NCI-H82 (cell line): Measurements from ENCODE around the gene OLR1.
"Not testable (repeated sequence)": the region's sequence is repeated elsewhere in the genome, so short reads cannot be mapped to it uniquely, and the experiment has no call there.

Source experiments
- DNase-seq: peaks from one replicate; lab custom pipeline; 2025; lab: John Stamatoyannopoulos, UW

The OLR1 gene

DNA sequence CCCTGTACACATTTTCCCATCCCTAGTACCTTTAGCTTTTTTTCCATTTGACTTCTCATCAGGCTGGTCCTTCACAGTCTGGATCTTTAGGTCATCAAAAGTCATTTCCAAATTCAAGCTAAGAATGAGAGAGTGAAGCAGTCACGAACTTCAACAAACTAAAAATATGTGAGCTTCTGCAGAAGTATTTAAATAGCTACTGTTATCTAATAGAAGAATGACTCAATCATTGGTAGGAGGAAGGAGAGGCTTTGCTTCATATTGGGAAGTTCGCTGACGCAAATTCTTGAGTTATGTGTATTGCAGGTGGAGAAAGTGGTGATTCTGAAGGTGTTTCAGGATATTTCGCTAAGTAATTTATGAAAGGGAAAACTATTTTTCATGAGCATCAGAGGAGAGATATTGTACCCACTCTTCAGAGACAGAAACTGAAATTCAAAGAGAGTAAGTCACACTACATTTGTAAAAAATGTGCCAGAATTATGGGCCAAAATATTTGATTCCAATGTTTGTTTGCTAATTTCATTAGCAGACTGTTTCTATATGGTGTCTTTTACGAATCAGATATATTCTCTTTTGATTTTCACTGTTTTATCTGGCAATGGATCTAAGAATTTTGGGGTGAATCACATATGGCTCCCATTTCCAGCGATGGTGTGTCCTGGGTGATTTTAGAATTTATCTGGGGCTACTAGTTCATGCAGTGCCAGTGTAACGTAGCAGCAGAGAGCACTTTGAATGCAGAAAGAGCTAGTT lies at the start of gene OLR1:
OLR1 (minus strand) TSS at position 160 of the 756 bp plus-strand sequence; CDS start at position 105, 55 bp downstream.
- no peak for DNase-seq

DNA sequence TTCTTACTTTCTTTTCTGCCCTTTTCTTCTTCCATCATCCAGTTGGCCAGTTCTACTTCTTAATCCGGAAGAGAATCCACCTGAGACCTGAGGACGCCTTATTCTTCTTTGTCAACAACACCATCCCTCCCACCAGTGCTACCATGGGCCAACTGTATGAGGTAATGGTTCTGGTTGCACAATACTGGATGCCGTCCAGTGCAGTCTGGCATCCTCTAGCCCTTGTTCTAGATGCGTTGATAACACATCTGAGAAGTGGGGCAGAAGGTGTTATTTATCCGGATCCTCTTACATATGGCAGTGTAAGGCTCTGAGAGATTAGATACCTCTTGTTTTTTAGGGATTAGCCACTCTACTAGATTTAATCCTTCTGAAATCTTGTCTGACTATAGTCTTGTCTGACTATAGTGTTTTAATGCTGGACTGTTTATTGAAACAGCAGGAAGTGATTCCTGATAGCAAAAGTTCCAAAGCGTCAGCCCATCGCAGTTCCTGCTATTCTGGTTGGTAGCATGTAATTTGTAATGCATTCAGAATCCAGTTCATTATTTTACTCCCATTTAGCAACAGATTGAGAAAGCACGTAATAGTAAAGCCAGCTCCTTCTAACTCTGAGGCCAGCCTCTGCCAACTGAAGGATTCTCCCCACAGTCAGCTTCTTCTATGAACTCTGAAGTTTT lies 48.6 kb upstream of the OLR1 start:
- peak; percentile 94 for DNase-seq

DNA sequence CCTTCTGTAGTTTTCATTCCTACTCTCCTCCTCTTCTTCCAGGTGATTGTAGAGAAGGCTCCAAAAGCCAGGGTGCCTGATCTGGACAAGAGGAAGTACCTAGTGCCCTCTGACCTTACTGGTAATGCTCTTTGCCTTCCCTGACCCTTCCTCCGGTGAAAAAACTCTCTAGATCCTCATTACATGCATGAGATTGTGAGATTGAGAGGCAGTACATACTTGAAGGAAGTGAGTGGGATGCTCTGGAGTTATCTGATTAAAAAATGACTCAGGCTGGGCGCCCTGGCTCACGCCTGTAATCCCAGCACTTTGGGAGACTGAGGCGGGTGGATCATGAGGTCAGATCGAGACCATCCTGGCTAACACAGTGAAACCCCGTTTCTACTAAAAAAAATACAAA lies 46.1 kb upstream of the OLR1 start:
- DNase-seq = no peak

DNA sequence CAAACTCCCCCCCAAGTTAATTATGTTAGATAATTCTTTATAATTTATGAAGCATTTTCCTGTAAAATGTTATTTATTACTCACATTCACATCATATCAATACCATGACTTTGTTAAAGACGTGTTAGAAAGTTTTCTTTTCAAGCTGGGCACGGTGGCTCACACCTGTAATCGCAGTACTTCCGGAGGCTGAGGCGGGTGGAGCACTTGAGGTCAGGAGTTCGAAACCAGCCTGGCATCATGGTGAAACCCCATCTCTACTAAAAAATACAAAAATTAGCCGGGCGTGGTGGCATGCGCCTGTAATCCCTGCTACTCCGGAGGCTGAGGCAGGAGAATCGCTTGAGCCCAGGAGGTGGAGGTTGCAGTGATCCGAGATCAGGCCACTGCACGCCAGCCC lies 44.0 kb upstream of the OLR1 start:
- DNase-seq = not testable (repeated sequence)

DNA sequence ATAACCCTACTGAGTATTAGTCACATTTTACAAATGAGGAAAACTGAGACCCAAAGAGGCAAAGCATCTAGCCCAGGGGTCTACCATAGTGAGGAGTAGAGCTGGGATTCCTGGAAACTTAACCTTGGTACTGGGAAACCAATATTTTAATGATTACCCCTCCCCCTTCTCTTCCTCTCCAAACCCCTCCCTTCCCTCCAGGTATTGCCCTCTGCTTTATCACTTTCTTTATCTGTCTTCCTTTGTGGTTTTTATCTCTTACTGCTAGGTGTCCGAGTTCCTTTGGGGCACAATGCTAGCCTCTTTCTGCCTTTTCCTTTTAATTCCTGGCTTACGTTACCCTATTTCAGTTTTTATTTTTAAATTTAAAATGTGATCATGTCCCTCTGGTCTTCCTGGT lies 43.5 kb upstream of the OLR1 start:
- no peak for DNase-seq

DNA sequence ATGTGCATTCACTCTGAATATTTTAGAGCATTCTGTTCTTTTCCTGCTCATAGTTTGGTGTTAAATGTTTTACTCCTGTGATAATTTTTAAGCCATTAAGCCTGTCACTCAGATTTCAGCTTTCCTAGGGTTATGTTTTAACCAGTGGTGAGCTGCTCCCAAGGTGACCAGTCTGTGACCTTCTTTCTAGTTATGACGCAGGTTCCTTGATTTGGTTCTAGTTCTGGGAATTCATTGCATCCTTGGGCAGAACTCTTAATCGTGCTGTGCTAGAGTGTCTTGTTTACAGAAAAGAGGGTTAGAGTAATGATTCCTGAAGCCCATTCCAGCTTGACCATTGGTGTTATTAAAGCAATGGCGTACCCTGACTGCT lies 42.9 kb upstream of the OLR1 start:
- no peak for DNase-seq

DNA sequence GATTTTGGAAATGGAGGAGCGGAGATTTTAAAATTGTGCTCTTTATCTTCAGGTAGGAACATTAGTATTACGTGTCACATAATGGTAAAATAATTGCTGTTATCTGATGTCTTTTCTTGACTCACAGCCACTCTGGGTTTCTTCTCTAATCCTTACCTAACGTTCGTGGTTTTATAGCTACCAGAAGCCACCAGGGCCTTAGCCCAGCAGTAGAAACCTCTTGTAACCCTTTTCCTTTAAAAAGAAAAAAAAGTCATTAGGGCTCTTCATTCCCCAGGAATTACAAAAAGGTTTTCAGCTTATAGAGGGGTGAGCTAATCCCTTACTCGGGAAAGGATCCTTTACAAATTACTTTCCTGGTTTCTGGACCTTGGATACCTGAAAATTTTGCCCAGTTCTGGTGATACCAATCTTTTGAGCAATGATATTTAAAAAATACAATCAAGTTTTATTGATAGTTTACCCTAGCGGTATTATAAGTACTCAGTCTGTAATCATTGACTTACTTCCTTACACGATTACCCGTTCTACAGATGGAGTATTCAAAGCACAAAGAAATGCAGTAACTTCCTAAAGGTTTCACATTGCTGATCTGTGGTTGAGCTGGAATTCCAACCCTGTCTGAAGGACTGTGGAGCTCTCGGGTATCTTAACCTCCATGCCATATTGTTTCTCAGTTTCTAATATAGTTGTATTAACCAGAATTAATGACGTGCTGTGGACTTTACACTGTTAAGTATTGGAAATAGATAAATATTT lies 42.4 kb upstream of the OLR1 start:
- DNase-seq = peak; percentile 62

DNA sequence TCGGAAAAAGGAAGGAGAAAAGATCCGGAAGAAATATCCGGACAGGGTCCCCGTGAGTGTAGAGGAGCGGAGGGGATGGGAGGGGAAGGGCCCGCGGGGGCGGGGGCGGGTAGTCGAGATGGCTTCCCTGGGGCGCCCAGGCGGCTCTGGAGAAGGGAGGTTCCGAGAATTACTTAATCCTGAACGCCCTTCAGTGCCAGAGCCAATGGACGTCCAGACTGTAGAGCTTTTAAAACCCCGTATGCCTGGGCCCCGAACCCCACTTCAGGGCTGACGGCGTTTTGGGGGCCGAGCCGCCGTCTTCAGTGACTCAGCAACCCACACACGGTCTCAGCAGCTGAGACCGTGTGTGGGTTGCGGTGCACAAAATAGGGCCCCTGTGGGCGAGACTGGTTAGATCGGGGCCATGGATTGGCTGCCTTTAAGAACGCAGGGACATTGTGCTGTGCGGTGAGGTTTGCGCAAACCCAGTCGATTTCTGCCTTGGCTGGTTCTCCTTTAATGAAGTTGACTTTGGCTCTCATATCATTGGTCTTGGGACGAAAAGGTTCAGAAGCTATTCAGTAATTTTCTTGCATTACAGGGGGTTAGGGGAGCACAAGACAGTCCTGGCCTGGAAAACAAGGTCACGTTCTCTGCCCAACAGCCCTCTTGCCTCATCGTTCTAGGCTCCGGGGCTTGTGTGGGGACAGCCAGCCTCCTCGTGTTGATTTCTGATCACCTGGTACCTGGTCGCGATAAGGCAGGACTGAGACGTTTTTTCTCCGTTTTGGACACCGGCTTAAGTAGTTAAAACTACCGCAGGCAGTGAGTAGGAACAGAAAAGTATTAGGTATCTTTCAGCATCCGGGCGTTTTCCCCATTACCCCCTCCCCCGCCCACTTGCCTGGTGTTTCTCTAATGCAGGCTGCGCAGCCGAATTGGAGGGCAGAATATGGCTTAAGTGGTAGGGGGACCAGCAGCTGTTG lies 41.5 kb upstream of the OLR1 start:
- DNase-seq = peak; percentile 79

DNA sequence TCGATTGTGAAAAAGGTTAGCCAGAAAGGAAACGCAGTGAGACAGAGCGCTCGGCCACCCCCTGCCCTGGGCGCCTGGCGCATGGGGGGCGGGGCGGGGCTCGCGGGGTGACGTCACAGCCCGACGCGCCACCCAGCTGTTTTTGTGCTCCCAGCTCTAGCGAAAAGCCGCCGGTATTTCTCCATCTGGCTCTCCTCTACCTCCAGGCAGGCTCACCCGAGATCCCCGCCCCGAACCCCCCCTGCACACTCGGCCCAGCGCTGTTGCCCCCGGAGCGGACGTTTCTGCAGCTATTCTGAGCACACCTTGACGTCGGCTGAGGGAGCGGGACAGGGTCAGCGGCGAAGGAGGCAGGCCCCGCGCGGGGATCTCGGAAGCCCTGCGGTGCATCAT lies 40.8 kb upstream of the OLR1 start, which contains the start of gene GABARAPL1:
GABARAPL1 (plus strand) TSS at position 139 of the 393 bp plus-strand sequence; CDS start at position 392, 253 bp downstream.
- DNase-seq = peak; percentile 87

DNA sequence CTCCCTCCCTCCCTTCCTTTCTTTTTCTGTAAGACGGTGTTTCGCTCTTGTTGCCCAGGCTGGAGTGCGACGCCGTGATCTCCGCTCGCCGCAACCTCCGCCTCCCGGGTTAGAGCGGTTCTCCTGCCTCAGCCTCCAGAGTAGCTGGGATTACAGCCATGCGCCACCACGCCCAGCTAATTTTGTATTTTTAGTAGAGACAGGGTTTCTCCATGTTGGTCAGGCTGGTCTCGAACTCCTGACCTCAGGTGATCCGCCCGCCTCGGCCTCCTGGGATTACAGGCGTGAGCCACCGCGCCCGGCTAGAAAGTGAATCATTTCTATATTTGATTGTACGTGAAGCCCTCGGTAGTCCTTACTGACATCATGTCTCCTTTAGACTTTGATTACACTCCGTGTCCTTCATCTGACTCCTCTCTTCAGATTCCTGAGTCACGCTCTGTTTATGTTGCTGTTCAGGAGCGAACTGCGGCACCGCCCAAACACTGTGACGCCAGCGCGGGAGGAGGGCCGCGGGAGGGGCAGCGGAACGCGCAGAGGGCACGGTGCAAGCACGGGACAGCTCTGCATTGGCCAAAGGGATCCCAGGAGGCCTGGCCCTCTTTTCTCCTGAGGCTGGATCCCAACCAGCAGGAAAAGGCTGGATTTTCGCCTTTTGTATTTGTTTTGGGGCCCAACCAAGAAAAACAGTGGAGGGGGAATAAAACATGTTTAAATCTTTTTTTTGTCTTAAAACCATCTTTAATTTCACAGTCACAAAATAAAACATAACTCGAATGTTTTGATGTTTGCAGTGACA lies 40.2 kb upstream of the OLR1 start:
- DNase-seq = peak; percentile 91

DNA sequence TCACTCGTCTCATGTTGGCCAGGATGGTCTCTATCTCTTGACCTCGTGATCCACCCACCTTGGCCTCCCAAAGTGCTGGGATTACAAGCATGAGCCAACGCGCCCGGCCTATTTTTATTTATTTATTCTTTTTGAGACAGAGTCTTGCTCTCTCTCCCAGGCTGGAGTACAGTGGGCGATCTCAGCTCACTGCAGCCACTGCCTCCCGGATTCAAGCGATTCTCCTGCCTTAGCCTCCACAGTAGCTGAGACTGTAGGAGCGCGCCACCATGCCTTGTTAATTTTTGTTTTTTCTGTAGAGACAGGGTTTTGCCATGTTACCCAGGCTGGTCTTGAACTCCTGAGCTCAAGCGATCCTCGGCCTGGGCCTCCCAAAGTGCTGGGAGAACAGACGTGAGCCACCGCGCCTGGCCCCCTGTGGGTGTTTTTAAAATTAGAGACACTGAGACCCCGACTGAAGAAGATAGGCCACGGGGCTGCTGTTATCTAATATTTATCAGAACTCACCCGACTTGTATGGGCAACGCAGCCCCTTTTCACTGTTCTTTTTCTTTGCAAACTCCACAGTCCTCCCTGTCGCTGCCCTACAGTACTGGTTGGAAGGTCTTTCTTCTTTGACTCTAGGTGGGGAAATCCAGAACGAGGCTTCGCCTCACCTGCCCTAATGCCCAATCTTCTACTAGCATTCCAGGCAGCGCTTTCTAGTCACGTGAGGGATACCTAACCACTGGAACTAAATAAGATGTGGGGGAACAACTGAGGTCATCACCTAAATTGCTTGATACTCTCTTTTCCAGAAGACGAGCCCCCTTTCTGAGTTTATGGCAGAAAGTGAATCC lies 39.4 kb upstream of the OLR1 start:
- no peak for DNase-seq

DNA sequence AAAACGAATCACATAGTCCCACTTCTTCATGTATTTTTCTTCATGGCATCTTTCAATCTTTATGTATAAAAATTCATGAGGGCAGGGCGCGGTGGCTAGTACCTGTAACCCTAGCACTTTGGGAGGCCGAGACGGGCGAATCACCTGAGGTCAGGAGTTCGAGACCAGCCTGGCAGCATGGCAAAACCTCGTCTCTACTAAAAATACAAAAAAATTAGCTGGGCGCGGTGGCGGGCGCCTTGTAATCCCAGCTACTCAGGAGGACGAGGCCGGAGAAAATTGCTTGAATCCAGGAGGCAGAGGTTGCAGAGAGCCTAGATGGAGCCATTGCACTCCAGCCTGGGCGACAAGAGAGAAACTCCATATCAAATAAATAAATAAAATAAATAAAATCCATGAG lies 38.3 kb upstream of the OLR1 start:
- no peak for DNase-seq

DNA sequence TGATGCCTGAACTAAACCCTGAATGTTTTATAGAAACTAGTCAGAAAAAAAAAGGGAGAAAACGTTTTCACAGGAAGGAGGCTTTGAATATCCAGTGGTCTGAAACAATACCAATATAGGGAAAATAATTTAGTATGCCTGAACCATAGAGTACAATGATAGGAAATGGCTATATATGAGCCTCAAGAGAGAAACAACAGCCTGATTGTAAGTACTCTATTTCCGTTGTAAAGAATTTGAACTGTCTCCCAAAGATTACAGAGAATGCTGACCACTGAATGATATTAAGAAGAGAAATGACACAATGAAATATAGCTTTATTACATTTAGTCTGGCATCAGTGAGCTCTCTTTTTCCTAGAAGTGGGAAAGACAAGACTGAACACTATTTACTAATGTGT lies 35.2 kb upstream of the OLR1 start:
- no peak for DNase-seq

DNA sequence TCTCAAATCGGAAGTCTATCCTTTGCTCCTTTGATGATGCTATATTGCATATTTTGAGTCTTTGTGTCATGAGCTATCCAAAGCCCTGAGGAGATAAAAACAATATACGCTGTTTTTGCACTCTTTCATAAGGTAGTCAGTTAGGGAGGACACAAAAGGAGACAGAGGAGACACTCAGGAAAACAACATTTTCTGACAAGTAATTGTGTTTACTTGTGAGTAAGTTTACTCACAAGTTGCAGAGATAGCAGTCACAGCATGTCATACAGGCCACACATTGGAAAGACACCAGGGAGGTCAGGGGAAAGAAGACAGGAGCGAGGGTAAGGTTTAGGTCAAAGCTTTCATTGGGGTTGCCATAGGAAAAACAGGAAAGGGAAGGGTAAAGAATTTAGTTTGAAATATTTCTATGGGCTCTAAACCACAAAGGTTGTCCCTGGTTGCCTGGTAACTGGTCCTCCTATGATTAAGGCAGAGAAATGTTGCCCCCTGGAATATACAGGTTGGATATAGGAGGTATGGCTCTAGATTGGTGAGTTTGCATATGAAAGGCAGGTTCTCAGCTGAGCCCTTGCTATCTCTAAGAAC lies 33.4 kb upstream of the OLR1 start:
- DNase-seq = no peak

DNA sequence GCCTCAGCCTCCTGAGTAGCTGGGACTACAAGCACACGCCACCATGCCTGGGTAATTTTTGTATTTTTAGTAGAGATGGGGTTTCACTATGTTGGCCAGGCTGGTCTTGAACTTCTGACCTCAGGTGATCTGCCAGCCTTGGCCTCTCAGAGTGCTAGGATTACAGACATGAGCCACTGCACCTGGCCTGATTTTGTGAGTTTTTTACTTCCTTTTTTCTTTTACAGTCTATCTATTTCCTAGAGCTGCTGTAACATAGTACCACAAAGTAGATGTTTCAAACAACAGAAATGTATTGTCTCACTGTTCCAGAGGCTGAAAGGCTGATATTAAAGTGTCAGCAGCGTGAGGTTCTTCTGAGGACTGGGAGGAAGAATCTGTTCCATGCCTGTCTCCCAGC lies 32.6 kb upstream of the OLR1 start:
- not testable (repeated sequence) for DNase-seq

DNA sequence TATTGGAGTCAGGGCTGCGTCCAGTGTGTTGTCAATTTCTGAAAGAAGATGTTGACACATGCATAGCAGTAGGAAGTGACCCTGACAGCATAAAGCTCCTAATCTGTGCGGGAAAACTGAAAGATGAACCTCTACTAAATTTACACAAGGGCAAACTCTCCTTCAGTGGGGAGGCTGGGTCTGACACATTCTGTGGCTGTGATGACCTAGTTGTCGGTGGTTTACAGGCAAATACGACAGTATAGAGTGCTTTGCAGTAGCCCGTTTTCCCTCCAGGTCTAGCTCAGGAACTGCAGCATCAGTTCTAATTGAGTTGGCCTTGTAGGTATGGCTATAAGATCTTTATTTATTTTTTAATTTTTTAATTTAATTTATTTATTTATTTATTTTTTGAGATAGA lies 25.9 kb upstream of the OLR1 start:
- no peak for DNase-seq

DNA sequence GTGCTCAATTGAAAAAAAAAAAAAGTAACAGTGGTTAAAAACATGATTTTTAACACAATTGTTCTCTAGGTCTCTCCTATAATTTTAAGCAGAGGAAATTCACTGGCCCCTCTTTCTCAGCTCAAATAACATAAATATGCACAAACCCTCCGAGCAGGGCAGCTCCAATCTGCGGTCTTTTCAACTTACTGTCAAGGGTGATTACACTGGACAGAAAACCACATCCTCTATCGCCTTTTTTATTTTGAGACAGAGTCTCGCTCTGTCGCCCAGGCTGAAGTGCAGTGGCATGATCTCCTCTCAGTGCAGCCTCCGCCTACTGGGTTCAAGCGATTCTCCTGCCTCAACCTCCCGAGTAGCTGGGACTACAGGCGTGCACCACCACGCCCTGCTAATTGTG lies 24.3 kb upstream of the OLR1 start:
- no peak for DNase-seq

DNA sequence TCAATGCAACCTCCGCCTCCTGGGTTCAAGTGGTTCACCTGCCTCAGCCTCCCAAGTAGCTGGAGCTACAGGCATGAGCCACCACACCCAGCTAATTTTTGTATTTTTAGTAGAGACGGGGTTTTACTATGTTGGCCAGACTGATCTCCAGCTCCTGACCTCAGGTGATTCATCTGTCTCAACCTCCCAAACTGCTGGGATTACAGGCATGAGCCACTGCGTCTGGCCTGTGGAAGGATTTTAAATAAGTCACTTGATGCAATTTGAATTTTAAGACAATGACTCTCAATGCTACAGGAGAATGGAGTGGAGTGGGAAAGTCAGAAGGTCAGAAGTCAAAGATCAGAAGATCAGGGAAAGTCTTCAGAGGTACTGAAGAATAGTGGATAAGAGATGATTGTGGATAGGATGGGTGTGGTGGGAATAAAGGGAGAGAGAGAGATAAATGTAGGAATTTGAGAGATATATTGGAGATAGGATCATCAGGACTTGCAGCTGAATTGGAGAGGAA lies 22.3 kb upstream of the OLR1 start:
- DNase-seq = no peak

DNA sequence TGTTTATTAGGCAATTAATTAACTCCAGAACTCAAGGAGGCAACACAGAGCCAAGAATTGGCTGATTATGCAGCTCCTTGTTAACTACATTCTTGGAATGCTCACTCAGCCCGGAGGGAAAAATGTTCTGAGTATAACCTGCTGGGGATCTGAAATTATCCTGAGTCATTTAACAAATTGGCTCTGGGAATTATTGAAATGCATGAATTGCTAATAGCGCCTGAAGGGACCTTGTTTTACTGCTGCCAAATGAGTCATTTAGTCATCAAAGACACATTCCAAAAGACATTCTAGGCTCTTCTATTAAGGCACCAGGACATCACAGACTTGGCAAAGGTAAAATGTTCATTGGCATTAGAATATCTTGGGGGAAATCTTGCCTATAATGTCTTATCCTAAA lies 19.9 kb upstream of the OLR1 start:
- no peak for DNase-seq
